Right lobe of liver (tissue), 4 donors: ENCODE measurements around the gene RERE.

ENCODE experiments used
- CTCF ChIP-seq, 4 donors: fragments of 200-600 bp in 3 of 4; fragments of 450-650 bp in 1 of 4; IDR thresholded peaks; one replicate each; pipeline versions ENCODE4 v1.5.1 to v1.8.0; 2016 to 2022; ENCODE audit warnings: antibody characterized with exemption in 4 of 4, mild to moderate bottlenecking in 2 of 4
- POLR2A ChIP-seq: fragments of 450-650 bp; IDR thresholded peaks from one replicate; pipeline ENCODE4 v1.6.1; 2017; ENCODE audit warnings: antibody characterized with exemption, mild to moderate bottlenecking
- donor health status: DM: no; HTN: no; CAD: no.
- donor health status: DM: no; HTN: no; CAD: no.
- donor health status: DM: no; HTN: yes; CAD: no.

GRCh38 chr1:8431784-8432183 lies 385.7 kb downstream of the RERE start:
- TF ChIP-seq CTCF (IDR thresholded peaks at IDR 0.05) (no peak), POLR2A (no peak)
